OCI-LY1 (cell line): ENCODE measurements around the gene C1QTNF5.

Experiments used
- H2AFZ ChIP-seq: fragments of 200-600 bp; sonication (generic), shearing (Covaris generic); 2 replicates; pipeline ENCODE4 v1.6.0; 2014; ENCODE audit warnings: antibody characterized with exemption, mild to moderate bottlenecking, low read length
- H3F3A ChIP-seq: fragments of 200-600 bp; sonication (generic), shearing (Covaris generic); 2 replicates; pipeline ENCODE4 v1.6.0; 2014; ENCODE audit warnings: mild to moderate bottlenecking, antibody characterized with exemption, low read length, moderate library complexity; ENCODE audit not compliant: insufficient read depth
- H3K27ac ChIP-seq: fragments of 200-600 bp; sonication (generic); 2 replicates; pipeline ENCODE4 v1.5.1; 2014; ENCODE audit warnings: low read length, mixed run types, mild to moderate bottlenecking, low read depth; ENCODE audit not compliant: poor library complexity, severe bottlenecking
- H3K27me3 ChIP-seq: fragments of 200-600 bp; sonication (generic); 2 replicates; pipeline ENCODE4 v1.6.0; 2014; ENCODE audit warnings: antibody characterized with exemption, mild to moderate bottlenecking, low read length, moderate library complexity; ENCODE audit not compliant: insufficient read depth
- H3K36me3 ChIP-seq: fragments of 200-600 bp; sonication (generic); 2 replicates; pipeline ENCODE4 v1.6.1; 2014; ENCODE audit warnings: mild to moderate bottlenecking, antibody characterized with exemption, low read length, moderate library complexity, mixed read lengths; ENCODE audit not compliant: insufficient read depth
- H3K4me1 ChIP-seq: fragments of 200-600 bp; sonication (generic); 2 replicates; pipeline ENCODE4 v1.5.1; 2014; ENCODE audit warnings: mild to moderate bottlenecking, low read length, moderate library complexity; ENCODE audit not compliant: insufficient read depth, severe bottlenecking
- H3K4me2 ChIP-seq: fragments of 200-600 bp; sonication (generic), shearing (Covaris generic); 2 replicates; pipeline ENCODE4 v1.6.1; 2014; ENCODE audit warnings: low read length
- H3K4me3 ChIP-seq: fragments of 200-600 bp; sonication (generic); 2 replicates; pipeline ENCODE4 v1.5.1; 2014; ENCODE audit warnings: low read length, low read depth, mild to moderate bottlenecking, mixed read lengths; ENCODE audit not compliant: poor library complexity, severe bottlenecking
- H3K79me2 ChIP-seq: fragments of 200-600 bp; shearing (Covaris generic); 2 replicates; pipeline ENCODE4 v1.6.1; 2016; ENCODE audit warnings: mixed run types, low read length, mixed read lengths; ENCODE audit not compliant: insufficient read depth
- H3K9ac ChIP-seq: fragments of 200-600 bp; sonication (generic), shearing (Covaris generic); 2 replicates; pipeline ENCODE4 v1.6.1; 2014; ENCODE audit warnings: mild to moderate bottlenecking, low read length, mixed read lengths
- H3K9me2 ChIP-seq: fragments of 200-600 bp; sonication (generic), shearing (Covaris generic); 2 replicates; pipeline ENCODE4 v1.6.1; 2014; ENCODE audit warnings: low read depth, mild to moderate bottlenecking, low read length, mixed read lengths
- H3K9me3 ChIP-seq: fragments of 200-600 bp; shearing (Covaris generic); 2 replicates; pipeline ENCODE4 v1.6.1; 2014; ENCODE audit warnings: low read length, mixed read lengths
- H4K20me1 ChIP-seq: fragments of 200-600 bp; sonication (generic), shearing (Covaris generic); 2 replicates; pipeline ENCODE4 v1.6.0; 2016; ENCODE audit warnings: mild to moderate bottlenecking, low read length; ENCODE audit not compliant: insufficient read depth
- CTCF ChIP-seq: fragments of 200-600 bp; sonication (generic), shearing (Covaris generic); IDR thresholded peaks from 2 replicates; pipeline ENCODE4 v1.5.1; 2017; ENCODE audit warnings: mild to moderate bottlenecking, antibody characterized with exemption, low read length, moderate library complexity, mixed read lengths
- EZH2 ChIP-seq: fragments of 200-600 bp; sonication (generic), shearing (Covaris generic); IDR thresholded peaks from 2 replicates; pipeline ENCODE4 v1.8.0; 2017; ENCODE audit warnings: borderline replicate concordance, mixed run types, mild to moderate bottlenecking, antibody characterized with exemption, low read length, moderate library complexity, mixed read lengths

C1QTNF5 gene

DNA sequence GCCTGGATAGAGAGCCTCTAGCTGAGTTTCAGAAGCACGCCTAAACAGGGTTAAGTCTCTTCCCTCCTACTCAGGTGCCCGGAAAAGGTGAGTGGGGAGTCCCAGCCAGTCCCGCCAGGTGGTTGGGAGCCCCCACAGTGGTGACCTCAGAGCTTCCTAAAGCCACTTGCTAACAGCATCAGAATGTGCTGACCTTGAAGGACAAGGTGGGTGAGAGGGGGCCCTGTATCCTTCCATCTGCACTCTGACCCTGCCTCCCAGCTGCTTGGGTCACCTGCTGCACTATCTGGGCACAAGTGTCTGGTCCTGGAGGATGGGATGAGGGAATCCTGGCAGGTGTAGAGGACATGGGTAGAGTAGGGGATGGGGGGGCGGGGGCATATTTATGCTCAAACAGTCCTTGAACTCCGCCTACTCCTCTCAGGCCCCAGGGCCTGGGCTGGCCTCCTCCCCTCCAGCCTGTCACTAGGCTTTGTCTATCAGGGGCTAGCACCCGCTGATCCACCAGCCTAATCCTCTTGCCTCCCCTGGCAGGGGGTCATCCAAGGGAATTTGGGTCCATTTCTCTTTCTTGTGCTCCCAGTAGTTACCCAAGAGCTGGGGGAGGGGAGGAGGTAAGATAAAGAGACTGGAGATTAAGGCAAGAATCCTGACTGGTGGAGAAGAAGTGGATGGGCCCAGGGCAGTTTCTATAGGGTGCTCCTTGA is 37.4 kb upstream of the C1QTNF5 start:
- Histone ChIP-seq H3K27me3 (no peaks in the 10 kb centered on the region), H2AFZ (no peak overlapping the region), H3K9me3 (no peaks in the 10 kb centered on the region), H3K9me2 (no peaks in the 10 kb centered on the region), H4K20me1 (no peaks in the 10 kb centered on the region), H3K36me3 (no peaks in the 10 kb centered on the region), H3K79me2 (no peaks in the 10 kb centered on the region), H3K27ac (no peak overlapping the region), H3K9ac (no peak overlapping the region), H3K4me2 (no peak overlapping the region), H3K4me1 (peaks cover 23% of the 10 kb centered on the region), H3F3A (no peaks in the 10 kb centered on the region), H3K4me3 (no peak overlapping the region)
- TF ChIP-seq CTCF = no peak
- no peak for TF ChIP-seq EZH2

DNA sequence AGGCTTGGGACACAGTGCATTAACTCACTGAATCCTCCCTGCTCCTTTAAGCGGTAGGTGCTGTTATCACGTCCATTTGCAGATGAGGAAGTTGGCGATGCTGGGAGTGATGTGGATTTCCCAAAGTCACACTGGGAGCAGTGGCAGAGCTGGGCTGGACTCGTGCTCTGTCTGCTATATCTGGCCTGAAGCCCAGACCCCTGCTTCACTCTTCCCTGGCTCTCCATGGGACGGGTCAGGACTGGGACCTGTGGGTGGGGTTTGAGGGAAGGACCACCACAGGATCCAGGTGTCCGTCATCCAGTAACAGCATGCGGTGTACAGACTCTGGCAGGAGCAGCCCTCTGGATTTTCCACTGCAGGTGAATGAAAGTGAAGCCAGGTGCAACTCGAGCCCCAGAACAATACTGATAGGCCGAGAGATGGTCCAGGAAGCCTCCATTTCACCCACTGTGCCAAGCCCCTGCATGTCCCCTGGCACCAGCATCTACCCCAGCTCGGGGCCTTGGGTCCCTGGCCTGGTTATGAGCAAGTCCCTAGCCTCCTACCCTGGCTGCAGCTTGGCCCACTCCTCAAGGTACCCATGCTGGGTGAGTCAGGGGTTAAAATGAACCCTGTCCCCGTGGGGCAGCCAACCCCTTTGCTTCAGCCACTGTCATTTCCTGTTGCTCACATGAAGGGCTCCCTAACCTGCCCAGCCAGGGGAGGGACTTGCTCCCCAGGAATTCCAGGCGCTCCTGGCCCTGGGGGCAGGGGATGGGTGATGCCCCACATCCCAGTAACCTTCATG is 36.6 kb upstream of the C1QTNF5 start:
- no peak overlapping the region for H2AFZ ChIP-seq
- no peaks in the 10 kb centered on the region for H3K9me2 ChIP-seq
- no peaks in the 10 kb centered on the region for H3K79me2 ChIP-seq
- no peaks in the 10 kb centered on the region for H3F3A ChIP-seq
- no peak overlapping the region for H3K4me2 ChIP-seq
- TF ChIP-seq EZH2 (no peak), CTCF (no peak)
- peaks cover 23% of the 10 kb centered on the region for H3K4me1 ChIP-seq
- H3K9ac ChIP-seq = no peak overlapping the region
- H4K20me1 ChIP-seq = no peaks in the 10 kb centered on the region
- H3K27ac ChIP-seq = no peak overlapping the region
- no peak overlapping the region for H3K4me3 ChIP-seq
- H3K27me3 ChIP-seq = no peaks in the 10 kb centered on the region
- no peaks in the 10 kb centered on the region for H3K36me3 ChIP-seq
- H3K9me3 ChIP-seq = no peaks in the 10 kb centered on the region

DNA sequence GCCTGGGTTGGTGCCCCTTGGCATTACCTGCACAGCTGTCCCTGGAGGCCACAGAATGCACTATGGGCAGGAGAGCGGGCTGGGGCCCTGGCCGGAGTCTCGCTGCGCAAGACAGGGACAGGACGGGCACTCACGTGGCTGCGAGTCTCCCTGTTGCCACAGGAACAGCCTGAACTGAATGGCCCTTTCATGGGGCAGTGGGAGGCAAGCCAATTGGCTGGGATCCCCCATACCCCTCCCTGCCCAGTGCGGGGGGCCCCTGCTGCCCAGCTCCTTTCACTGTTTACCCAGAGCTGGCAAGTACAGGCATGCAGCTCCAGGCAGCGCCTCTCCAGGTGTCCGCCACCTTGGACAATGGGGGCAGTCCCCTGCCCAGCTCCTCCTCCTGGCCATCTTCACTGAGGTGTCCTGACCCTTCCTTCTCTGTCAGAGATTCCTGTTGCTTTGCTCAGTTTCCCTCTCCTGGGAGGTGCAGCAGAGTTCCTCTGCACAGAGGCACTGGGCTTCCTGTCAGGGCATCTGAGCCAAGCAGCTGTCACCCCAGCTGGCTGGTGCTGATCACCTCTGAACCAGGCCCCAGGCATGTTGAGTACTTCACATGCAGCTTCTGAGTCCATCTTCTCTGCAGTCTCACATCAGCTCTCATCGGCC is 35.6 kb upstream of the C1QTNF5 start:
- H3K4me1 ChIP-seq = peaks cover 20% of the 10 kb centered on the region

More for the DNA sequence above, 35.6 kb upstream of the C1QTNF5 start:
- no peaks in the 10 kb centered on the region for H3K36me3 ChIP-seq
- H4K20me1 ChIP-seq = no peaks in the 10 kb centered on the region
- TF ChIP-seq EZH2 = no peak
- TF ChIP-seq CTCF = no peak
- no peaks in the 10 kb centered on the region for H3K27me3 ChIP-seq
- H3K9me2 ChIP-seq = no peaks in the 10 kb centered on the region
- H3K27ac ChIP-seq = no peak overlapping the region
- H3K79me2 ChIP-seq = no peaks in the 10 kb centered on the region
- no peaks in the 10 kb centered on the region for H3K9me3 ChIP-seq
- H3K4me2 ChIP-seq = no peak overlapping the region
- H2AFZ ChIP-seq = no peak overlapping the region
- H3F3A ChIP-seq = no peaks in the 10 kb centered on the region
- H3K9ac ChIP-seq = no peak overlapping the region
- H3K4me3 ChIP-seq = no peak overlapping the region
